ENCODE results near the gene INAVA. TPM values are rescaled to one million over a fixed set of nuclear protein-coding genes. Genes with fewer than 3 reads are reported as not detected.

INAVA gene
- total RNA-seq, 1 experiment from 2014 or later, result 41.2 TPM

GRCh38 chr1:200959411-200959921, 64.8 kb downstream of the INAVA start:
- DNase-seq (ENCODE audit: low spot score) (no peak), ATAC-seq (peak; percentile 88)
- H3K27me3 Mint-ChIP-seq (ENCODE audit: low read depth), result peaks cover 5% of the 10 kb centered on the region; the same call in 1 of the 2 replicates
- H3K9me3 Mint-ChIP-seq, result no peaks in the 10 kb centered on the region
- POLR2A ChIA-PET, result interaction anchor here (0.6 kb wide), 1 partner anchor 18 kb away, joined by 10 read pairs; no protein-coding TSS in a partner anchor
- peaks cover 6% of the 10 kb centered on the region; the same call in 1 of the 2 replicates for H3K4me1 Mint-ChIP-seq
- no peak for TF ChIP-seq USF2 (CRISPR knock-in tag; IDR thresholded peaks at IDR 0.05)
- TF ChIP-seq NR2C2 (CRISPR knock-in tag; IDR thresholded peaks at IDR 0.05), result no peak
- TF ChIP-seq CREB1 (CRISPR knock-in tag; IDR thresholded peaks at IDR 0.05), result no peak
- TF ChIP-seq ZNF232 (CRISPR knock-in tag; IDR thresholded peaks at IDR 0.05), result no peak
- no peak for TF ChIP-seq ATF6 (CRISPR knock-in tag; IDR thresholded peaks at IDR 0.05)
- TF ChIP-seq ERG (CRISPR knock-in tag; IDR thresholded peaks at IDR 0.05), result no peak
- no peak for TF ChIP-seq RORB (CRISPR knock-in tag; IDR thresholded peaks at IDR 0.05)
- no peak for TF ChIP-seq TCF7 (CRISPR knock-in tag; IDR thresholded peaks at IDR 0.05; ENCODE audit: low read depth)
- TF ChIP-seq RELA (CRISPR knock-in tag; IDR thresholded peaks at IDR 0.05; ENCODE audit: borderline replicate concordance), result no peak
- TF ChIP-seq IRF2 (CRISPR knock-in tag; IDR thresholded peaks at IDR 0.05; ENCODE audit: borderline replicate concordance, low read depth), result no peak
- no peak overlapping the region for H3K27ac Mint-ChIP-seq
- H3K4me3 Mint-ChIP-seq, result no peak overlapping the region
- no peaks in the 10 kb centered on the region for H3K36me3 Mint-ChIP-seq
- CTCF ChIA-PET, result interaction anchor here (0.5 to 3.8 kb wide), 3 partner anchors 13 to 1377 kb away, joined by 3 to 18 read pairs (median 3); no protein-coding TSS in a partner anchor

- Mint-ChIP-seq H3K9me3 (no peaks in the 10 kb centered on the region), H3K4me3 (no peak overlapping the region), H3K4me1 (peaks cover 6% of the 10 kb centered on the region; the same call in 1 of the 2 replicates), H3K36me3 (no peaks in the 10 kb centered on the region), H3K27ac (no peak overlapping the region), H3K27me3 (ENCODE audit: low read depth) (peaks cover 5% of the 10 kb centered on the region; the same call in 1 of the 2 replicates)
- ChIA-PET POLR2A (no interaction called here), CTCF (interaction anchor here (1.1 to 3.8 kb wide), 2 partner anchors 12 to 82 kb away, joined by 3 to 18 read pairs; no protein-coding TSS in a partner anchor)
- no peak for ATAC-seq
- DNase-seq (ENCODE audit: low spot score), result no peak
- TF ChIP-seq CTCF (IDR thresholded peaks at IDR 0.05), result no peak
- TF ChIP-seq AR (CRISPR knock-in tag; IDR thresholded peaks at IDR 0.05), result no peak
- TF ChIP-seq PREB (CRISPR knock-in tag; IDR thresholded peaks at IDR 0.05; ENCODE audit: borderline replicate concordance), result no peak
- TF ChIP-seq MAX (CRISPR knock-in tag; IDR thresholded peaks at IDR 0.05), result no peak
- no peak for TF ChIP-seq CDX4 (CRISPR knock-in tag; IDR thresholded peaks at IDR 0.05; ENCODE audit: borderline replicate concordance)
- no peak for TF ChIP-seq SOX15 (CRISPR knock-in tag; IDR thresholded peaks at IDR 0.05)
- no peak for TF ChIP-seq JUN (CRISPR knock-in tag; IDR thresholded peaks at IDR 0.05)
- TF ChIP-seq ZBTB21 (CRISPR knock-in tag; IDR thresholded peaks at IDR 0.05; ENCODE audit: borderline replicate concordance), result no peak
These were observed 65.7 kb downstream of the INAVA start for GRCh38 chr1:200960236-200960947.

Data from WTC11 (cell line).